Neuronal stem cell (in vitro differentiated cells): ENCODE measurements around the gene ZNF512B.

Source experiments
- DNase-seq: peaks from one replicate; pipeline ENCODE4 v3.0.0-alpha.2; 2013; ENCODE audit warnings: low spot score
- H2AFZ ChIP-seq: one replicate; pipeline ENCODE4 v1.6.1; 2013; ENCODE audit warnings: mild to moderate bottlenecking, low read length, inconsistent platforms
- H2AK5ac ChIP-seq: 2 replicates; pipeline ENCODE4 v1.6.1; 2013; ENCODE audit warnings: low read depth, mild to moderate bottlenecking, inconsistent platforms, low read length, moderate library complexity, mixed read lengths
- H2BK120ac ChIP-seq: 2 replicates; pipeline ENCODE4 v1.6.1; 2013; ENCODE audit warnings: low read depth, mild to moderate bottlenecking, inconsistent platforms, low read length, moderate library complexity, mixed read lengths
- H2BK12ac ChIP-seq: one replicate; pipeline ENCODE4 v1.6.1; 2013; ENCODE audit warnings: low read length, inconsistent platforms
- H2BK15ac ChIP-seq: 2 replicates; pipeline ENCODE4 v1.6.1; 2013; ENCODE audit warnings: mild to moderate bottlenecking, low read length, inconsistent platforms, mixed read lengths
- H2BK5ac ChIP-seq: one replicate; pipeline ENCODE4 v1.6.1; 2013; ENCODE audit warnings: inconsistent platforms, mild to moderate bottlenecking, low read length, moderate library complexity
- H3K14ac ChIP-seq: one replicate; pipeline ENCODE4 v1.6.1; 2013; ENCODE audit warnings: low read length, inconsistent platforms
- H3K18ac ChIP-seq: 2 replicates; pipeline ENCODE4 v1.6.1; 2013; ENCODE audit warnings: low read length, inconsistent platforms
- H3K23ac ChIP-seq: 2 replicates; pipeline ENCODE4 v1.6.1; 2013; ENCODE audit warnings: low read depth, mild to moderate bottlenecking, mixed read lengths, low read length, inconsistent platforms; ENCODE audit not compliant: poor library complexity
- H3K27ac ChIP-seq: replicated peaks from 3 replicates; pipeline ENCODE4 v1.5.1; 2013; ENCODE audit warnings: low read length, inconsistent platforms
- H3K27me3 ChIP-seq, 3 experiments: 2 replicates each; pipeline ENCODE4 v1.6.1; 2013; ENCODE audit warnings: low read length in 3 of 3, mild to moderate bottlenecking in 2 of 3, inconsistent platforms in 1 of 3, low read depth in 1 of 3, mixed read lengths in 1 of 3, moderate library complexity in 1 of 3; ENCODE audit not compliant: control insufficient read depth in 3 of 3, insufficient read depth in 3 of 3
- H3K36me3 ChIP-seq, 2 donors: replicated peaks in 1 of 2; 2 replicates each; pipeline ENCODE4 v1.6.1; 2013; ENCODE audit warnings: low read length in 2 of 2; ENCODE audit not compliant: control insufficient read depth in 2 of 2, insufficient read depth in 2 of 2
- H3K4ac ChIP-seq: 2 replicates; pipeline ENCODE4 v1.6.1; 2013; ENCODE audit warnings: inconsistent platforms, mild to moderate bottlenecking, low read length, moderate library complexity
- H3K4me1 ChIP-seq, 2 donors: 1 replicate in 1 of 2; 2 replicates in 1 of 2; pipeline ENCODE4 v1.6.1; 2013; ENCODE audit warnings: low read length in 2 of 2, low read depth in 1 of 2; ENCODE audit not compliant: control insufficient read depth in 2 of 2, insufficient read depth in 1 of 2
- H3K4me2 ChIP-seq: one replicate; pipeline ENCODE4 v1.6.1; 2013; ENCODE audit warnings: mild to moderate bottlenecking, low read length, inconsistent platforms; ENCODE audit not compliant: insufficient read depth, poor library complexity, severe bottlenecking
- H3K4me3 ChIP-seq, 2 donors: 2 replicates each; pipeline ENCODE4 v1.5.1; 2013; ENCODE audit warnings: low read length in 2 of 2, mild to moderate bottlenecking in 2 of 2, inconsistent platforms in 1 of 2, moderate library complexity in 1 of 2
- H3K79me1 ChIP-seq: one replicate; pipeline ENCODE4 v1.6.1; 2013; ENCODE audit warnings: low read depth, mild to moderate bottlenecking, inconsistent platforms, low read length, moderate library complexity
- H3K9ac ChIP-seq: one replicate; pipeline ENCODE4 v1.6.1; 2013; ENCODE audit warnings: mild to moderate bottlenecking, low read depth, low read length, inconsistent platforms; ENCODE audit not compliant: poor library complexity
- H3K9me3 ChIP-seq, 2 donors: replicated peaks in 1 of 2; 2 replicates each; pipeline versions ENCODE3 to v1.6.1; 2013; ENCODE audit warnings: low read length in 2 of 2, mild to moderate bottlenecking in 2 of 2, inconsistent platforms in 1 of 2, low read depth in 1 of 2, mixed read lengths in 1 of 2, moderate library complexity in 1 of 2; ENCODE audit not compliant: control insufficient read depth in 2 of 2, insufficient read depth in 1 of 2
- H4K8ac ChIP-seq: one replicate; pipeline ENCODE4 v1.6.1; 2013; ENCODE audit warnings: low read depth, mild to moderate bottlenecking, inconsistent platforms, low read length, moderate library complexity
- H4K91ac ChIP-seq: one replicate; pipeline ENCODE4 v1.6.1; 2013; ENCODE audit warnings: low read length, low read depth, mild to moderate bottlenecking, inconsistent platforms; ENCODE audit not compliant: poor library complexity
- WGBS, 2 donors: extraction: QIAGEN DNeasy Blood & Tissue Kit; methylation state at CpG; one replicate each; pipeline ENCODE4 v1.1.7; 2013; ENCODE audit warnings: missing lambda C conversion rate in 2 of 2, mixed read lengths in 1 of 2; ENCODE audit not compliant: insufficient read length in 2 of 2, insufficient replicate concordance in 1 of 2; ENCODE audit errors: extremely low coverage in 2 of 2; 5-methylcytosine and 5-hydroxymethylcytosine counted together

ZNF512B gene

DNA sequence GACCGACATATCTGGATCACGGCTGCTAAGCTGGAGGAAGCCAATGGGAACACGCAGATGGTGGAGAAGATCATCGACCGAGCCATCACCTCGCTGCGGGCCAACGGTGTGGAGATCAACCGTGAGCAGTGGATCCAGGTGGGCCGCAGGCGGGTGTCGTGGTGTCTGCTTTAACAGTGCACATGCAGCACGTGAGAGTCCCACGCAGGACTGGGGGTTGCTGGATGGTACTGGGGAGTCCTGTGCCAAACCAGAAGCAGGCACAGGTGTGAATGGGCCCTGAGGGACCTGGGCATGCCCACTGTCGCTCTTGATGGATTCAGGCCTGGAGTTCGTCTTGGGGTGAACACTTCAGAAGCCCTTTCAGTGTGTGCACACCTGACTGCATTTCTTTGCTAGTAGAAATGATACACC lies 41.6 kb upstream of the ZNF512B start:
- no peak overlapping the region for H2BK5ac ChIP-seq
- no peak overlapping the region for H4K8ac ChIP-seq
- H2AK5ac ChIP-seq: no peak overlapping the region
- no peak overlapping the region for H3K23ac ChIP-seq
- H3K14ac ChIP-seq: no peak overlapping the region
- H3K18ac ChIP-seq: no peak overlapping the region
- H3K4me1 ChIP-seq: no peaks in the 10 kb centered on the region
- no peak overlapping the region for H3K9ac ChIP-seq
- DNase-seq: no peak
- H3K79me1 ChIP-seq: peaks cover 6% of the 10 kb centered on the region
- H2BK12ac ChIP-seq: no peak overlapping the region
- H3K27ac ChIP-seq: no peak overlapping the region
- H4K91ac ChIP-seq: no peak overlapping the region
- H3K27me3 ChIP-seq: no peaks in the 10 kb centered on the region
- no peak overlapping the region for H2BK15ac ChIP-seq
- H2BK120ac ChIP-seq: no peak overlapping the region
- no peak overlapping the region for H2AFZ ChIP-seq
- peaks cover 4 to 11% of the 10 kb centered on the region in 2 donors for H3K9me3 ChIP-seq
- WGBS, 2 donors: no CpG with 5 or more reads among the region's 16 CpGs
- peaks cover 44 to 85% of the 10 kb centered on the region in 2 donors for H3K36me3 ChIP-seq
- H3K4me3 ChIP-seq: no peak overlapping the region
- no peak overlapping the region for H3K4me2 ChIP-seq
- no peak overlapping the region for H3K4ac ChIP-seq

DNA sequence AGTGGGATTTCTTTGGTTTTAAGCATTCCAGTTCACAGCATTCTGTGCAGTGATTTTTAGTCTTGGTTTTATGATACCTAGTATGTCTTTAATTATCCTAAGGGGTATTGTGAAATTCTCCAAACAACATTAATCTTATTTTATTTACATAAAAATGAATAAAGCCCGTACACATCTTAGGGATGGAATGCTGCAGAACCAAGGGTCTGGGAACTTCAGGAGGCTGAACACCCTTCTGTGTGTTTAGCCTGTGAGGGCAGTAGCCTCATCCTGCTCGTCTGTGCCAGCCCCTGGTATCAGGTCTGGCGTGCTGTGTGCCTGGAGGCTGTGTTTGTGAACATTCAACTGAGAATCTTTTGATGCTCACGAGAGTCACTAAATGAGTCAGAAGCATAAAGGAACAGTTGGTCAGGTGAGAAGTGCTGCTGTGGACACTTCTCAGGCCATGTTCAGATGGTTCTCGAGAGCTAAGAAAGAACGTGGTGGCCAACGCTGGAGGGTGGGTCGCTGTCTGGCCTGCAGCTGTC lies 41.0 kb upstream of the ZNF512B start:
- no peak overlapping the region for H3K4me3 ChIP-seq
- no peak overlapping the region for H3K4ac ChIP-seq
- H3K36me3 ChIP-seq: peaks cover 46 to 85% of the 10 kb centered on the region in 2 donors
- no peaks in the 10 kb centered on the region for H3K4me1 ChIP-seq
- no peak overlapping the region for H2BK5ac ChIP-seq
- no peak overlapping the region for H2BK120ac ChIP-seq
- WGBS, 2 donors: no CpG with 5 or more reads among the region's 8 CpGs
- no peak overlapping the region for H3K14ac ChIP-seq
- H3K23ac ChIP-seq: no peak overlapping the region
- H2BK15ac ChIP-seq: no peak overlapping the region
- H2AFZ ChIP-seq: no peak overlapping the region
- H2BK12ac ChIP-seq: no peak overlapping the region
- H2AK5ac ChIP-seq: no peak overlapping the region
- no peak overlapping the region for H3K27ac ChIP-seq
- peaks cover 6% of the 10 kb centered on the region for H3K79me1 ChIP-seq
- no peaks in the 10 kb centered on the region for H3K27me3 ChIP-seq
- no peak for DNase-seq
- H3K4me2 ChIP-seq: no peak overlapping the region
- peaks cover 4 to 11% of the 10 kb centered on the region in 2 donors for H3K9me3 ChIP-seq
- H4K91ac ChIP-seq: no peak overlapping the region
- no peak overlapping the region for H3K18ac ChIP-seq
- H3K9ac ChIP-seq: no peak overlapping the region
- no peak overlapping the region for H4K8ac ChIP-seq

DNA sequence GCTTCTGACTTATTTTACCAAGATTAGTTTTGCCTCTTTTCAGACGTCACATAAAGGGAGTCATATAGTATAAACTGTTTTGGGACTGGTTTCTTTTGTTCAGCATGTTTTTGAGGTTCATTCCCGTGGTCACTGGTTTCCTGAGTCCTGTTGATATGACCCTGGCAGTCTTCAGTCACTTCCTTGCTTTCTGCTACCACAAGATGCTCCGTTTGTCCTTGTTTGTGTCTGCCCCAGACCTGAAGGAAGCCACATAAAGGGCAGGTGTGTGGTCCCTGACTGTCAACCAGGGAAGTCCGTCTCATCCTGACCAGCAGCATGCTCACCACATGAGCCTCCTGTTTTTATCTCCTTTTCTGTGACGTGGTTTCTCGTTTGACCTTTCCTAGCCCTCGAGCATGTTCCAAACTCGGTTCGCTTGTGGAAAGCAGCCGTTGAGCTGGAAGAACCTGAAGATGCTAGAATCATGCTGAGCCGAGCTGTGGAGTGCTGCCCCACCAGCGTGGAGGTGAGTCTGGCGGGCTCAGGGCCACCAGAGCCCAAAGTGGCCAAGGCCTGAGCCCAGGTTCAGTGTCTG lies 40.2 kb upstream of the ZNF512B start:
- H3K36me3 ChIP-seq: peaks cover 44 to 85% of the 10 kb centered on the region in 2 donors
- no CpG with 5 or more reads among the region's 13 CpGs for WGBS, 2 donors

DNA sequence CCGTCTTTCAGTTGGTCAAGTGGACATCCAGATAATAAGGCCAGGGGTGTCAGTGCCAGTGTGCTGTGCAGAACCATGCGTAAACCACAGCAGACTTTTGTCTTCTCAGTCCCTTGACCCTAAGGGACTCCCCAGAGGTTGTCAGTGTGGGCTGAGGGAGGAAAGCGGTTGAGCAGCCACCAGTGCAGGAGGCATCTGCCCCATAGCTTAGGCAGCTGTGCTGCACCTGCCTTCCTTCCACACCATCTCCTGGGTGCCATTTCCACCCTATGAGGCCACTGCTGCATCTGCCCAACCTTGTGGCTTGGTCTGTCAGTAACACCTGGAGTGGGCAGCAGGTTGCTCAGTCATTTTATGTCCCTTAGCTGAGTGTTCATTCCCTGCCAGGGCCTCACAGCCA lies 37.2 kb upstream of the ZNF512B start:
- Histone ChIP-seq H2BK15ac (no peak overlapping the region), H3K27ac (no peak overlapping the region), H3K4ac (no peak overlapping the region), H2BK5ac (no peak overlapping the region), H2AFZ (no peak overlapping the region), H3K14ac (no peak overlapping the region), H3K36me3 (peaks cover 54 to 82% of the 10 kb centered on the region in 2 donors), H3K4me2 (no peak overlapping the region), H2AK5ac (no peak overlapping the region), H3K18ac (no peak overlapping the region), H3K27me3 (no peaks in the 10 kb centered on the region), H3K4me3 (no peak overlapping the region), H2BK120ac (no peak overlapping the region), H3K9ac (peak overlapping the region; percentile 30), H2BK12ac (no peak overlapping the region), H3K4me1 (no peaks in the 10 kb centered on the region), H3K9me3 (peaks cover 4 to 11% of the 10 kb centered on the region in 2 donors), H3K79me1 (peaks cover 2% of the 10 kb centered on the region), H4K91ac (no peak overlapping the region), H3K23ac (no peak overlapping the region), H4K8ac (no peak overlapping the region)
- DNase-seq: no peak
- no CpG with 5 or more reads among the region's 3 CpGs for WGBS, 2 donors

More for the DNA sequence above, 40.2 kb upstream of the ZNF512B start:
- DNase-seq: no peak
- Histone ChIP-seq H3K18ac (no peak overlapping the region), H2BK12ac (no peak overlapping the region), H3K27ac (no peak overlapping the region), H3K79me1 (peaks cover 2% of the 10 kb centered on the region), H3K9me3 (peaks cover 4 to 11% of the 10 kb centered on the region in 2 donors), H2AK5ac (no peak overlapping the region), H3K4ac (no peak overlapping the region), H3K4me2 (no peak overlapping the region), H2BK120ac (no peak overlapping the region), H4K8ac (no peak overlapping the region), H2BK15ac (no peak overlapping the region), H3K27me3 (no peaks in the 10 kb centered on the region), H3K9ac (no peak overlapping the region), H2BK5ac (no peak overlapping the region), H3K14ac (no peak overlapping the region), H2AFZ (no peak overlapping the region), H3K4me3 (no peak overlapping the region), H4K91ac (no peak overlapping the region), H3K4me1 (no peaks in the 10 kb centered on the region), H3K23ac (peak overlapping the region; percentile 17)
